Frontal cortex (tissue), 4 donors: ENCODE measurements around the gene RASL10B. TPM values are rescaled to one million over a fixed set of nuclear protein-coding genes. Genes with fewer than 3 reads are reported as not detected.
A peak's percentile ranks its signal among the peaks of the same experiment; 100 is the strongest.
"Not testable (repeated sequence)": the region's sequence is repeated elsewhere in the genome, so short reads cannot be mapped to it uniquely, and the experiment has no call there.

Source experiments
- DNase-seq, 2 donors: peaks; one replicate each; pipeline ENCODE4 v3.0.0; 2012; ENCODE audit warnings: low spot score in 2 of 2
- FAIRE-seq: peaks from 2 replicates; lab custom pipeline; 2012; peaks lifted over from hg19 to GRCh38; lab: Jason Lieb, UNC
- total RNA-seq: library from RNA; depleted of rRNA; stranded (reverse); fragments of >200 nt; gene quantifications from one replicate; pipeline ENCODE4 v1.2.3, GENCODE V29; 2014
- donor health status: control.
- donor health status: control.
- donor health status: control.

Gene RASL10B
- 6.9 TPM for total RNA-seq

DNA sequence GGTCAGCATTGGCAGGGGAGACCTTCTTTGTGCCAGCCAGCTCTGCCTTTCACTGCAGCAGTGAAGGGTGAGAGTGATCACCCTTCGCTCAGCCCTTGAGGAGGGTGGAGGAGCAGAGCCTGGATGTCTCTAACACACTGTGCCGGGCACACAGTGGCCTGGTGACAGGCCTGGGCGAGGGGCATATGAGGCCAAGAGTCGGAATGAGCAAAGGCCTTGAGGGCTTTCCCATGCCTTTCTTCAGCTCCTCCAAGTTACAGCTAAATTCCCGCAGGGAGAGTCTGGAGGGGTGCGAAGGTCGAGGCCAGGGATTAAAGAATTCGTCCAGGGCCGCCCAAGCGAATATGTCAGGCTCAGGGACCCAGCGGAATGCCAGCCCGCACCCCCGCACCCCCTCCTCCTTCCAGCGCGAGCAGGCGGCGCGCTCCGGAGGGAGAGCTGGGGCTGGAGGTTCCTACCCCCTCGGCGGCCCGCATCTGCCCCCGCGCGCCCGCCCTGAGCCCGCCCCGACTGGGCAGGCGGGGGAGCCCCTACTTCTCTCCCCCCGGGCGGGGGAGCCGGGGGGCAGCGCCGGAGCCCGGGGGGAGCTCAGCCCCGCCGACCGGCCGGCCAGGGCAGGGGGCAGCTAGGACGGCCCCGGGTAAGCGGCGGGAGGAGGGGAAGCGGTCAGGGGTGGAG, at the start of gene RASL10B:
RASL10B (plus strand) TSS at position 401 of the 678 bp plus-strand sequence. CDS start 3,546 bp downstream, outside the sequence.
- FAIRE-seq: no peak
- peak; percentile 76 to 86 for DNase-seq

DNA sequence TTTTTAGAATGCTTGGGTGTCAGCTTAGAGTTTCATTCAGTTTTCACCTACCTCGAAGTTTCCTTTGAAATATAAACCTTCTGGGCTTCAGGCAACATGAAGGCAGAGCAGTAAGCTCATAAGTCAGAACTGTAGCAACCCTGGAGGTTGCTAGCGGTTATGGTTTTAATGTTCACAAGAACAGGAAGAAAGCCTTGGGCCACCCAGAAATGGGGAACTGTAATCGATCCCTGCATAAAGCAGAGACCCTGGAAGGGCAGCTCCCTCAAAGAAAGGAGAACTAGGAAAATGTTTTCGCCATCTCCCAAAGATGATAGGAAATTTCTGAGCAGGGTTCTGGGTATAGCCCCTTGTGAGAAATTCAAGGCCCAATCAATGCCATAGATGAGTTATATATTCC, 47.8 kb upstream of the RASL10B start:
- FAIRE-seq (no peak), DNase-seq (no peak)

- peak in 1 of 2 donors; percentile 21 for DNase-seq
- no peak for FAIRE-seq
These were observed 47.2 kb upstream of the RASL10B start for GRCh38 chr17:35684055-35684802.

- FAIRE-seq (no peak), DNase-seq (no peak)
These were observed 38.8 kb upstream of the RASL10B start for GRCh38 chr17:35692512-35693210.

DNA sequence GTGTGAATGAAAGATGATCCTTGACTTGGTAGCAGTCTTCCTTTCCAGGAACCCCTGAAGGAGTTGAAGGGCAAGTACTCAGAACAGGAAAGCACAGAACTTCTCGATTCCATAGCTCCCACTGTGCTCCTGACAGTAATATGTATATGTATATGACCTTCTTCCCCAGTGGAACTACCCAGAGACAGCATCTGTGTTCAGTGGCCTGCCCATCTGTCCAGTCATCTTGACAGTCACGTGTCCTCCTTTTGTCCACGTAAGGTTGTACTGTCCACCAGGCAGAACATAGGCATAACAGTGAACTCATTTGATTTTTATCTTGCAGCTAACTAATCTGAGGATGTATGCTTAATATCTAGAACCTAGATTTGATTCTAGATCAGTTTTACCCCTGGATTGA, 37.8 kb upstream of the RASL10B start:
- FAIRE-seq (no peak), DNase-seq (no peak)

GRCh38 chr17:35694906-35695305, 36.5 kb upstream of the RASL10B start:
- no peak for FAIRE-seq
- no peak for DNase-seq

DNA sequence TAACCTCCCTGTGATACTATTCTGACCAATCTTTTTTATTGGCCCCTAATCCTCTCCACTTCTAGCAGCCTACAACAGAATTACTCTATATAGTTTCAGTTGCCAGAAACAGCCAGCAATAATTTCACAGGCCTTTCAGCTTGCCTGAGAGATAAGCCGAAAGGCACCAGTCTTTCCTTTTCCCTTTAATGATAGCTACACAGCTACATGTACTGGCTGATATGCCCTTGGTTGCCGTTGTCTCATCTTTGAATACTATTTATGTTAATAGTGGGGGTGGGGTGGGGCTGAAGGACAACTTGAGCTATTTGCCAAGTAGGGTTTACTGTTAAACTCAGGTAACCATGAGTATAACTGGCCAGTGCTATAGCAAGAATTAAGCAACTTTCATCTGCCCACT, 35.8 kb upstream of the RASL10B start:
- no peak for DNase-seq
- no peak for FAIRE-seq

DNA sequence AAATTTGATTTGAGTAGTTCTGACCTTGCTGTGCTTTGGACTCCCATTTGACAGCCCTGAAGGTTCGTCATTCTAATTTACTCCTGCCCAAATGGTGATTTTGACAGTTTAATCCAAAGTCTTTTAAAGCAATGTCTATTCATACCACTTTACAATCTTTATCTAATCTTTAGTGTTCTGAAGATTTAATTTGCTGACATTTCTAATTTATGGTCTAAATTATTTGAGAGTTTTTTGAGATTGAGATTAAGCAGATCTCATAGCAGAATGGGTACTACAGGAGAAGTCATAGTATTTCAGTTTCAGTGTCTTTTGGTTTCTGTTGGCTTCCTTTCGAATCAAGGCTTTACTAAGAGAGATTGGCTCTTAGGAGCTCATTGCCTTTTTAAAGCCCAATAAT, 32.6 kb upstream of the RASL10B start:
- no peak for DNase-seq

GRCh38 chr17:35700150-35700549, 31.3 kb upstream of the RASL10B start:
- no peak for FAIRE-seq
- DNase-seq: no peak

More for the DNA sequence above, 32.6 kb upstream of the RASL10B start:
- FAIRE-seq: no peak

GRCh38 chr17:35701491-35701890, 29.9 kb upstream of the RASL10B start:
- FAIRE-seq (no peak), DNase-seq (no peak)

GRCh38 chr17:35703308-35703707, 28.1 kb upstream of the RASL10B start:
- not testable (repeated sequence) for FAIRE-seq, DNase-seq

- DNase-seq (no peak), FAIRE-seq (no peak)
These were observed 26.2 kb upstream of the RASL10B start for GRCh38 chr17:35705230-35705629.

- no peak for DNase-seq
These were observed 25.7 kb upstream of the RASL10B start for GRCh38 chr17:35705705-35706104.

GRCh38 chr17:35708149-35708548, 23.3 kb upstream of the RASL10B start:
- no peak for DNase-seq
- FAIRE-seq: no peak

More at GRCh38 chr17:35705705-35706104, 25.7 kb upstream of the RASL10B start:
- FAIRE-seq: no peak

DNA sequence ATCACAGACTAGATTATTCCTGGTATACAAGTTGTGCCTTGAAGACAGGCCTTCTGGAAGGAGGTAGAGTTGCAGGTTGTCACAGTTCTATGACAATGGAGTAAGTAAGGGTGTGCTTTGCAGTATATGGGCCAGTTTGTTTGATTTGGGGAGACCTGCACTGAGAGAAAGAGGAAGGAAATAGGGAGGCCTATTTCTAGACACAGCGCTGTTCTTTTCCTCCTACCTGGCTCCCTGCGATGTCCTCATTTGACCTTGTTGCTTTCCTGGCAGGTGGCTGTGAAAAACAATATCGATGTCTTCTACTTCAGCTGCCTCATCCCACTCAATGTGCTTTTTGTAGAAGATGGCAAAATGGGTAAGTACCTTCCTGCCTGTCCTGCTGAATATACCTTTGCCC, 22.5 kb upstream of the RASL10B start:
- DNase-seq: no peak
- FAIRE-seq: no peak

DNA sequence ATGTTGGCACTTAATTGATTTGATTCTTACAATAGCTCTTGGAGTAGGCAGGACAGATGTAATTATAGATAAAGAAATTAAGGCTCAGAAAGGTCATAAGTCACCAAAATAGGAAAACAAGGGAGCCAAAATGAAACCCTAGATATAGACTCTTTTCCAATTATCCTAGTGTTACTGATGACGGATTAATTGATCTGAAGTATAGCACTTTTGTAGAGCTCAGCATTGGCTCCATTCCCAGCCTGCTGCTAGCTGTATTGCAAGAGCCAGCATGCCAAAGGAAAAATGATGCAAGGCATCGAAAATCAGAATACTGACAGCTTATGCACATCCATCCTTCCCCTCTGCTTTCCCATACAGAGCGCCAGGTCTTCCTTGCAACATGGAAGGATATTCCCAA, 21.6 kb upstream of the RASL10B start:
- no peak for DNase-seq

DNA sequence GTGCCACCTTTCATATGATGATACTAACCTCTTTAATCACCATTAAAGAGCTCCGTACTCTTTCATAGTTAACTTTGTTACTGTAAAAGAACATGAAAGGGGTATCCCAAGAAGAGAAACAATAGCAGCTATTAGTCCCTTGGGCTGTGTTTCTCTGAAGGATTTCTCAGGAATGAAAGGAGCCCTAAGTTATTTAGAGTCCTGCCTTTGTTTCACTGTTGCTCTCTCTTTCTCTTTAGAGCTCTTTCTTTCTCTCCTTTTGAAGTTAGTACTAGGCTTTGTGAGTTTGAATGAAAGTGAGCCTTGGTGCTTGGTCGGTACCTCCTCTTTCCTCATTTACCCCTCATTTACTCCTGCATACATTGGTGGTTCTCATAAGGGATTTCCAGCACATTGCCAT, 20.5 kb upstream of the RASL10B start:
- FAIRE-seq (no peak), DNase-seq (no peak)

More for the DNA sequence above, 21.6 kb upstream of the RASL10B start:
- no peak for FAIRE-seq

- DNase-seq: no peak
- no peak for FAIRE-seq
These were observed 18.2 kb upstream of the RASL10B start for GRCh38 chr17:35713069-35713728.

DNA sequence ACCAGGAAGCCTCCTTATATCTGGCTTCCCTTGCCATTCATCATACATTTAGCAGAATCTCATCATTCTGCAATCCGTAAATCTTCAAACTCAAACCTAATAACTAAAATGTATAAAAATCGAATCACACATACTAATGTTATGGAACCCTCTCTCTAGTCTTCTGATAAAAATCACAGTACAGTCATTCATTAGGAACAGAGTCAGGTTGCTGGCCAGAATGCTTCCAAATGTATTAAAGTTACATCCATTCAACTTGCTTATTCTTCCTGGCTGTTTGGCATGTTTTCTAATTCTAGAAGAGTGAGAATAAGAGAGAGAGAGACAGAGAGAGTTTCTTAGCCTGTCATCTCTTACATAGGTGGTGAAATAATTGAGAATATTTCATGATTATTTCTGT, 16.5 kb upstream of the RASL10B start:
- FAIRE-seq (no peak), DNase-seq (no peak)

GRCh38 chr17:35715416-35715815, 16.0 kb upstream of the RASL10B start:
- no peak for FAIRE-seq
- DNase-seq: no peak
